Measurements from ENCODE around the gene ANP32A. TPM values are rescaled to one million over a fixed set of nuclear protein-coding genes. Genes with fewer than 3 reads are reported as not detected.

The ANP32A gene
- total and polyA plus RNA-seq, 2 experiments from 2014 or later = 59.4 to 114 TPM

DNA sequence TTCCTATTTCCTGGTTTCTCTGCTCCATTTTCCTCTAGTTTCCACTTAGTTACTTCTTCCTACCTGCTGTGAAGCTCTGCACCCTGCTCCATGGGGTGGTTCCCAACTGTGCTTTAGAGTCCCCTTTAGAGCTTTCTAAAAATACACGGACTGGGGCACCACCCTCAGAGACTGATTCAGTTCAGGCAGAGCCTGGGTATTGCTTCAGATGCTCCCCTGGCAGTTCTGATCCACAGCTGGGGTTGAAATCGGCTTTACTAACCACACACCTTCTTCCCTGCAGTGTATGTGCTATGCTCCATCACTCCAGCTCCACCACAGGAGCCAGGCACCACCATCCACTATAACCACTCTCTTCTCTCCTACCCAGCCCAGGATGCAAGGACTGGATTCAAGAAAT lies 12.6 kb downstream of the ANP32A start:
- Histone ChIP-seq H3K27me3 (no peaks in the 10 kb centered on the region), H3K9me2 (replicated peaks; ENCODE audit: insufficient read depth) (no peaks in the 10 kb centered on the region), H3K4me1 (ENCODE audit: insufficient read depth) (peaks cover 32% of the 10 kb centered on the region), H3K27ac (no peak overlapping the region), H4K20me1 (ENCODE audit: insufficient read depth, poor library complexity, severe bottlenecking) (peaks cover 88% of the 10 kb centered on the region), H3K79me2 (peaks cover 100% of the 10 kb centered on the region), H3K4me3 (no peak overlapping the region), H3K4me2 (no peak overlapping the region), H3K9me3 (ENCODE audit: low read depth) (no peaks in the 10 kb centered on the region), H3K36me3 (replicated peaks; ENCODE audit: insufficient read depth, low read depth) (no peaks in the 10 kb centered on the region), H2AFZ (no peak overlapping the region)
- DNase-seq (ENCODE audit: low spot score) = no peak
- no peak for TF ChIP-seq EZH2phosphoT487 (IDR thresholded peaks at IDR 0.05; ENCODE audit: low read depth, severe bottlenecking, unreplicated experiment)
- TF ChIP-seq, protein P1, sequence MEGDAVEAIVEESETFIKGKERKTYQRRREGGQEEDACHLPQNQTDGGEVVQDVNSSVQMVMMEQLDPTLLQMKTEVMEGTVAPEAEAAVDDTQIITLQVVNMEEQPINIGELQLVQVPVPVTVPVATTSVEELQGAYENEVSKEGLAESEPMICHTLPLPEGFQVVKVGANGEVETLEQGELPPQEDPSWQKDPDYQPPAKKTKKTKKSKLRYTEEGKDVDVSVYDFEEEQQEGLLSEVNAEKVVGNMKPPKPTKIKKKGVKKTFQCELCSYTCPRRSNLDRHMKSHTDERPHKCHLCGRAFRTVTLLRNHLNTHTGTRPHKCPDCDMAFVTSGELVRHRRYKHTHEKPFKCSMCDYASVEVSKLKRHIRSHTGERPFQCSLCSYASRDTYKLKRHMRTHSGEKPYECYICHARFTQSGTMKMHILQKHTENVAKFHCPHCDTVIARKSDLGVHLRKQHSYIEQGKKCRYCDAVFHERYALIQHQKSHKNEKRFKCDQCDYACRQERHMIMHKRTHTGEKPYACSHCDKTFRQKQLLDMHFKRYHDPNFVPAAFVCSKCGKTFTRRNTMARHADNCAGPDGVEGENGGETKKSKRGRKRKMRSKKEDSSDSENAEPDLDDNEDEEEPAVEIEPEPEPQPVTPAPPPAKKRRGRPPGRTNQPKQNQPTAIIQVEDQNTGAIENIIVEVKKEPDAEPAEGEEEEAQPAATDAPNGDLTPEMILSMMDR (IDR thresholded peaks at IDR 0.05; ENCODE audit: poor library complexity) = no peak
- no peak for TF ChIP-seq EZH2 (IDR thresholded peaks at IDR 0.05; ENCODE audit: borderline replicate concordance)
- 34% methylated on average over 2 of the region's 2 CpGs for WGBS (ENCODE audit: low lambda C conversion rate, missing lambda C conversion rate)

DNA sequence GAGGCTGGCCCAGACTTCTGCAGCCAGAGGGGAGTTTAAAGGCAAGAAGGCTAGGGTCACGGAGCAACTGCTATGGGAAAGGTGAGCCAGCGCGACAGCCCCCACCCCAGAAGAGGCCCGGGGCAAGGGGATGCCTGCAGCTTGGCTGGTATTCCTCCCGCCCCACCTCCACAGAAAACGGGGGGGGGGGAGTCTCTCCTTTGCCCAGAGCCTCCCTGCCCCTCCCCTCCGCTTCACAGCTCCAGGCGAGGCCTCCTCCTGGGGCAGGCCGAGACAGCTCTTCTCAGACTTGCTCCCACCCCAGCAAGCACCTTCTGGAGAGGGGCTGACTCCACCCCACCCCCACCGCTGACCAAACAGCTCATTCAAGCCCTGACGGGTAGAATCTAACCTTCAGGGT lies 13.4 kb downstream of the ANP32A start:
- no peak for DNase-seq (ENCODE audit: low spot score)
- TF ChIP-seq, protein P1 (IDR thresholded peaks at IDR 0.05; ENCODE audit: poor library complexity) = no peak
- TF ChIP-seq EZH2phosphoT487 (IDR thresholded peaks at IDR 0.05; ENCODE audit: low read depth, severe bottlenecking, unreplicated experiment) (no peak), EZH2 (IDR thresholded peaks at IDR 0.05; ENCODE audit: borderline replicate concordance) (no peak)
- H3K27ac ChIP-seq = peak overlapping the region; percentile 7
- WGBS (ENCODE audit: low lambda C conversion rate, missing lambda C conversion rate) = 69% methylated on average over 8 of the region's 11 CpGs
- no peaks in the 10 kb centered on the region for H3K27me3 ChIP-seq
- H3K9me2 ChIP-seq (replicated peaks; ENCODE audit: insufficient read depth) = no peaks in the 10 kb centered on the region
- H3K4me1 ChIP-seq (ENCODE audit: insufficient read depth) = peaks cover 25% of the 10 kb centered on the region
- no peak overlapping the region for H3K4me3 ChIP-seq
- no peak overlapping the region for H2AFZ ChIP-seq
- no peaks in the 10 kb centered on the region for H3K9me3 ChIP-seq (ENCODE audit: low read depth)
- H4K20me1 ChIP-seq (ENCODE audit: insufficient read depth, poor library complexity, severe bottlenecking) = peaks cover 90% of the 10 kb centered on the region
- H3K79me2 ChIP-seq = peaks cover 100% of the 10 kb centered on the region
- no peak overlapping the region for H3K4me2 ChIP-seq
- H3K36me3 ChIP-seq (replicated peaks; ENCODE audit: insufficient read depth, low read depth) = no peaks in the 10 kb centered on the region

DNA sequence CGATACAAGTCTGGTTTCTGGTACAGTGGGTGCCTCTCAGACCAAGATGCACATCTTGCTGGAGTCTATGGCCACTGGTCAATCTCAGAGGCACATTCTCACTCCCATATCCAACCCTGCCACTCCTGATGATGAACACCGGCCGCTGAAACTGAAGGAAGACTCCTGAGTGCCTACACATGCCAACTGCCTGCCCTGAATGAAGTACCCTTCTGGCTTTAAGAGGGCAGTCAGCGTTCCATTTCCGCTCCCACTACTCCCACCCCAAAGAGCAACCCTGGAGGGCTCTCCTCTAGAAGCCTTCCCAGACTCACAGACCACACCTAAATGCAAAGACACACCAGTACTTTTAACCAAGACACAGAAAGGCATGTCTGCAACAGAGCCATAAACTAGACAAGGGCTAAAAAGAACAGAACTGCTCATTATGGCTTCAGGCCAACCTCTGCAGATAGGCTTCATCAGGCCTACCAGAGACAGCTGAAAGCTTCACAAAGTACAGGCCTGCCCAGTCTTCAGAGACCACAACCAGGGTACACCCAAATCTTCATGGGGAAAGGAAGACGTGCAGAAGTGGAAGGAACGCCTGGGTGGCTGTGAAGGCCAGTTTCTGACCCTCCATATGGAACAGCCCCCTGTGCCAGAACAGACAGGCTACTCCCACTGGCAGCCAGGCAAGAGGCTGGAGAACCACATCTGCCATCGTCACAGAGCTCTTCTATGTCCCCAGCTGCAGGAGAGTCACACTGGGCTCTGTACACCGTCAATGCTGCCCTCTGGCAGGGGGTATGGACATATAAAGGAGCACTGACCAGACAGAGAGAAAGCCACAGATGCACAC lies 14.3 kb downstream of the ANP32A start:
- Histone ChIP-seq H3K4me3 (no peak overlapping the region), H3K27ac (peak overlapping the region; percentile 7), H3K9me3 (ENCODE audit: low read depth) (no peaks in the 10 kb centered on the region), H3K9me2 (replicated peaks; ENCODE audit: insufficient read depth) (no peaks in the 10 kb centered on the region), H2AFZ (no peak overlapping the region), H3K4me1 (ENCODE audit: insufficient read depth) (peaks cover 22% of the 10 kb centered on the region), H3K27me3 (no peaks in the 10 kb centered on the region), H3K4me2 (no peak overlapping the region), H4K20me1 (ENCODE audit: insufficient read depth, poor library complexity, severe bottlenecking) (peaks cover 90% of the 10 kb centered on the region), H3K36me3 (replicated peaks; ENCODE audit: insufficient read depth, low read depth) (no peaks in the 10 kb centered on the region), H3K79me2 (peaks cover 100% of the 10 kb centered on the region)
- TF ChIP-seq, protein P1 (IDR thresholded peaks at IDR 0.05; ENCODE audit: poor library complexity) = no peak
- TF ChIP-seq EZH2phosphoT487 (IDR thresholded peaks at IDR 0.05; ENCODE audit: low read depth, severe bottlenecking, unreplicated experiment) = no peak
- no peak for TF ChIP-seq EZH2 (IDR thresholded peaks at IDR 0.05; ENCODE audit: borderline replicate concordance)
- DNase-seq (ENCODE audit: low spot score) = no peak
- 80% methylated on average over 8 of the region's 9 CpGs for WGBS (ENCODE audit: low lambda C conversion rate, missing lambda C conversion rate)
